ENCODE data around the gene SCYGR3. TPM values are rescaled to one million over a fixed set of nuclear protein-coding genes. Genes with fewer than 3 reads are reported as not detected.

SCYGR3 gene, protein sequence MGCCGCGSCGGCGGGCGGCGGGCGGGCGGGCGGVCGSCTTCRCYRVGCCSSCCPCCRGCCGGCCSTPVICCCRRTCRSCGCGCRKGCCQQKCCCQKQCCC
- not detected in 2 replicates for total RNA-seq

GRCh38 chr2:227614740-227615139 lies at the start of gene SCYGR3:
SCYGR3 (minus strand) TSS chr2:227614840; CDS start chr2:227614840, 0 bp downstream.

GRCh38 chr2:227617316-227618230 lies 2.9 kb upstream of the SCYGR3 start, which contains the start of gene SCYGR4:
SCYGR4 (plus strand) TSS chr2:227617498; CDS start chr2:227617498, 0 bp downstream.

GRCh38 chr2:227598835-227599503 lies 15.7 kb downstream of the SCYGR3 start, which contains the start of gene SCYGR2:
SCYGR2 (plus strand) TSS chr2:227598893; CDS start chr2:227598893, 0 bp downstream.

Other genes with a start within 250 kb of the SCYGR3 start
- gene TM4SF20, start 235.5 kb downstream of the SCYGR3 start, total RNA-seq, result not detected in 2 replicates
- gene SCYGR1, start 226.9 kb downstream of the SCYGR3 start, total RNA-seq, result not detected in 2 replicates
- gene AGFG1, start 142.7 kb downstream of the SCYGR3 start, total RNA-seq, result 83.4 and 135 TPM in 2 replicates
- not detected in 2 replicates for gene SCYGR2, start 15.9 kb downstream of the SCYGR3 start, total RNA-seq
- not detected in 2 replicates for gene SCYGR4, start 2.7 kb upstream of the SCYGR3 start, total RNA-seq
- not detected in 2 replicates for gene SCYGR5, start 52.0 kb upstream of the SCYGR3 start, total RNA-seq
- under 0.01 and 0.36 TPM in 2 replicates for gene SLC19A3, start 103.2 kb upstream of the SCYGR3 start, total RNA-seq
- gene SCYGR6, start 109.9 kb upstream of the SCYGR3 start, total RNA-seq, result not detected in 2 replicates
- gene SCYGR7, start 113.5 kb upstream of the SCYGR3 start, total RNA-seq, result not detected in 2 replicates
- gene SCYGR8, start 131.1 kb upstream of the SCYGR3 start, total RNA-seq, result not detected in 2 replicates
- 2.1 and 33.9 TPM in 2 replicates for gene CCL20, start 199.0 kb upstream of the SCYGR3 start, total RNA-seq